ENCODE results near the gene OR13G1. TPM values are rescaled to one million over a fixed set of nuclear protein-coding genes. Genes with fewer than 3 reads are reported as not detected.

The OR13G1 gene
- total RNA-seq, 1 donor = not detected

GRCh38 chr1:247680171-247680570, 632 bp upstream of the OR13G1 start:
- no peak for TF ChIP-seq CTCF (IDR thresholded peaks at IDR 0.05; ENCODE audit: insufficient read depth, low read length)
- no peak overlapping the region for H3K4me3 ChIP-seq (ENCODE audit: low read depth, low read length)
- DNase-seq (ENCODE audit: low read depth) = no peak

GRCh38 chr1:247669225-247669624, 10.3 kb downstream of the OR13G1 start:
- DNase-seq (ENCODE audit: low read depth) = no peak
- no peak overlapping the region for H3K4me3 ChIP-seq (ENCODE audit: low read depth, low read length)
- no peak for TF ChIP-seq CTCF (IDR thresholded peaks at IDR 0.05; ENCODE audit: insufficient read depth, low read length)

- H3K4me3 ChIP-seq (ENCODE audit: low read depth, low read length) = no peak overlapping the region
- no peak for DNase-seq (ENCODE audit: low read depth)
- TF ChIP-seq CTCF (IDR thresholded peaks at IDR 0.05; ENCODE audit: insufficient read depth, low read length) = no peak
Measured at GRCh38 chr1:247656221-247656875, 23.2 kb downstream of the OR13G1 start.

- no peak for TF ChIP-seq CTCF (IDR thresholded peaks at IDR 0.05; ENCODE audit: insufficient read depth, low read length)
- no peak overlapping the region for H3K4me3 ChIP-seq (ENCODE audit: low read depth, low read length)
- no peak for DNase-seq (ENCODE audit: low read depth)
Measured at GRCh38 chr1:247653040-247653439, 26.5 kb downstream of the OR13G1 start.

- no peak overlapping the region for H3K4me3 ChIP-seq (ENCODE audit: low read depth, low read length)
- no peak for TF ChIP-seq CTCF (IDR thresholded peaks at IDR 0.05; ENCODE audit: insufficient read depth, low read length)
- DNase-seq (ENCODE audit: low read depth) = no peak
Measured at GRCh38 chr1:247647864-247648263, 31.7 kb downstream of the OR13G1 start.

- TF ChIP-seq CTCF (IDR thresholded peaks at IDR 0.05; ENCODE audit: insufficient read depth, low read length) = no peak
- no peak for DNase-seq (ENCODE audit: low read depth)
Measured at GRCh38 chr1:247646867-247647266, 32.7 kb downstream of the OR13G1 start.

GRCh38 chr1:247642742-247643141, 36.8 kb downstream of the OR13G1 start:
- TF ChIP-seq CTCF (IDR thresholded peaks at IDR 0.05; ENCODE audit: insufficient read depth, low read length) = no peak
- DNase-seq (ENCODE audit: low read depth) = no peak
- no peak overlapping the region for H3K4me3 ChIP-seq (ENCODE audit: low read depth, low read length)

More at GRCh38 chr1:247646867-247647266, 32.7 kb downstream of the OR13G1 start:
- no peak overlapping the region for H3K4me3 ChIP-seq (ENCODE audit: low read depth, low read length)

Measured in fibroblast of the aortic adventitia (primary cell).